AML-193 (cell line): ENCODE results near the gene PPARA.

Source experiments
- DNase-seq, 2 experiments: peaks; one replicate each; lab custom pipeline; 2025; lab: John Stamatoyannopoulos, UW

PPARA gene

GRCh38 chr22:46274381-46274780 lies 124.1 kb downstream of the PPARA start:
- no peak for DNase-seq

DNA sequence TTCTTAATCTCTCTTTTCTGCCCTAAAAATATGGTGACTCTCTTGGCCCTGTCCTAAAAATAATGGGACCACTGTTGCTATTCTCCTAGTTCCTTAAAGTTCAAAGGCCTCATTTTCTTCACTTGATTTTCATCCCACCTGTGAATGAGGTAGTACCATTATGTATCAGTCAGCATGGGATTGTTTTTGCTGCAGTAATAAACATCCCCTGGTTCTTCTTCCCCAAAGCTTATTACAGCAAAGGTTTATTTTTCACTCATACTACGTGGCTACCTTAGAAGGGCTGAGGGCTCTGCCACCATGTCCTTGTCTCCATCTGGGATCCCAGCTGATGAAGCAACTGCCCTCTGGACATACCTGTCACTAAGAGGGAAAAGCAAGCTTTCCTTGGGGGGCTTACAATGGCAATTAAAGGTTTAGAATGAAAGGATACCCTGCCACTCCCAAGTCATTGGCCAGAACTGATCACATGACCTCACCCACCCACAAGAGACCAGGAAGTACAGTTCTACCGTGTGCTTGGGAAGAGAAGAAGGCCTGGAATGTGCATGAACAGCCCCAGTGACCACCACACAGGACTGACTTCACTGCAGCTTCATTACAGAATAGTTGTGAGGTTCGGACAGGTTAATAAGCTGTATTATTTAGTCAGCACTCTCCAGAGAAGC lies 125.3 kb downstream of the PPARA start:
- no peak for DNase-seq

GRCh38 chr22:46276563-46276962 lies 126.2 kb downstream of the PPARA start:
- DNase-seq: no peak

DNA sequence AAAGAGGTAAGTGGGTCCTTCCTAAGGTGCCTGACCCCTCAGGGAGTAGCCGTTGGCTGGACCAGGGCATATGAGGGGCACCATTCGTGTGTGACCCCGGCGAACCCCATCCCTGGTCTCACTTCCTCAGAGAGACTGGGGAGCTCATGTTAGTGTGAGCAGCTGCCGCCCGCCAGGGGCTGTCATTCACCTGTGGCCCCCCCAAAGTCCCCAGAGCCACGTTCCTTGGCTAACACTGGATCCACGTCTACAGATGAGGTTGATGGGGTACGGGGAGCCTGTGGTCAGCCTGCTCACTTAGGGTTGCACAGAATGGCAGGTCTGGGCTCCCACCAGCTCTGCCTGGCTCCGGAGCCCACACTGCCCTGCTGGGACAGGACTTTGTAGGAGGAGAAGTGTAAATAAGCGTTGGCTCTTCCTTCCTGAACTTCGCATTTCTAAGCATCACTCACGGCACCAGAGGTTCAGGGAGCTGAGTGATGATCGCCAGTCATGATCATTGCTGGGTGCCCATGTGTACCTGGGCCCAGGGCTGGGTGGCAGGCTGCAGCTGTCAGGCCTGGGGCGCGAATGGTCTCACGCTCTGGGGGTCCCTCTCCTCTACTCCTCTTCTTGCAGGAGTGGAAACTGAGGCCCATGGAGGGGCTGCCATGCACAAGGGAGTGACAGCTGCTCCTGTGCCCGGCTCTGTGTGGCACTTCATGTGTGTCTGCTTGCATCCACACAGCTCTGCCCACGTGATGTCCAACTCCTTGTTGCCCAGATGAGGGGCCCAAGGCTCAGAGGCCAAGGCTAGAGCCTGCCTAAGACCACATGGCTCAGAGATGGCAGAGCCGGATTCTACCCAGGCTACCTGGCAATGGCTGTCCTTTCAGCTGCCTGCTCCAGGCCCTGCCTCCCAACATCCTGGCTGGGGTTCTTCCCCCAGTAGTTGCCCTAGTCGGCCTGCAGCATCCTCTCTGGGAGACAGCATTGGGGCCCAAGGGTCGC lies 128.6 kb downstream of the PPARA start:
- no peak for DNase-seq

DNA sequence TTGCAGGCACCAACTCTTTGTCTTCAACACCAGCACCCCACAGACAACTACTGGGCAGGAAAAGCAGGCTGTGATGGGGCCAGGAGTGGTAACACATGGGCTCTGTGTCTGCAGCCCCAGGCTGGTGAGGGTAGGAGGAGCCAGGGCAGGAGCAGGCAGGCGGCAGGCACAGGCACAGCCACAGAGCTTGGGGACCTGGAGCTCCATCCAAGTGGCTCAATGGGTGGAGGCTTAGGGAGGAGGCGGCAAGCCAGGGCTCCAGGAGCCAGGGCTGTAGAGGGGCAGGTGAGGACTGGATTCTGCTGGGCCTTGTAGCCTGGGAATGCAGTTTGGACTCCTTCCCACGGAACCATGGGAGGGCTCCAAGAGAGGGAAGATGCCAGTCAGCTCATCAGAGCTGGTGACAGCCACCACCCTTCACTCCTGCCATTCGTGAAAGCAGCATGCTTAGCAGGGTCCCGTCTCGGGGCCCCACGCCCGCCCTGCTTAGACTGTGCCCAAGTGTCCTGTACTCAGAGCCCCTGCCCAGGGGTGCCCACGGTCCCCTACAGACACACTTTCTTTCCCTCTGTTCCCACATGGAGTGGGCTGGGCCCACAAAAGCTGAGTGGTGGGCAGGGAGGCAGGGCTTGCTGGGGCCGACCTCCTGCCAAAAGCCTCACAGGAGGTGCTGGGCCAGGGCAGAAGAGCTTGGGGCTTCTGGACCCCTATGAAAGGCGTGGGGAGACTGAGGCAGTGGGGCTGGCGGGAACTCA lies 129.9 kb downstream of the PPARA start:
- no peak for DNase-seq

GRCh38 chr22:46280999-46281623 lies 130.8 kb downstream of the PPARA start:
- no peak for DNase-seq

DNA sequence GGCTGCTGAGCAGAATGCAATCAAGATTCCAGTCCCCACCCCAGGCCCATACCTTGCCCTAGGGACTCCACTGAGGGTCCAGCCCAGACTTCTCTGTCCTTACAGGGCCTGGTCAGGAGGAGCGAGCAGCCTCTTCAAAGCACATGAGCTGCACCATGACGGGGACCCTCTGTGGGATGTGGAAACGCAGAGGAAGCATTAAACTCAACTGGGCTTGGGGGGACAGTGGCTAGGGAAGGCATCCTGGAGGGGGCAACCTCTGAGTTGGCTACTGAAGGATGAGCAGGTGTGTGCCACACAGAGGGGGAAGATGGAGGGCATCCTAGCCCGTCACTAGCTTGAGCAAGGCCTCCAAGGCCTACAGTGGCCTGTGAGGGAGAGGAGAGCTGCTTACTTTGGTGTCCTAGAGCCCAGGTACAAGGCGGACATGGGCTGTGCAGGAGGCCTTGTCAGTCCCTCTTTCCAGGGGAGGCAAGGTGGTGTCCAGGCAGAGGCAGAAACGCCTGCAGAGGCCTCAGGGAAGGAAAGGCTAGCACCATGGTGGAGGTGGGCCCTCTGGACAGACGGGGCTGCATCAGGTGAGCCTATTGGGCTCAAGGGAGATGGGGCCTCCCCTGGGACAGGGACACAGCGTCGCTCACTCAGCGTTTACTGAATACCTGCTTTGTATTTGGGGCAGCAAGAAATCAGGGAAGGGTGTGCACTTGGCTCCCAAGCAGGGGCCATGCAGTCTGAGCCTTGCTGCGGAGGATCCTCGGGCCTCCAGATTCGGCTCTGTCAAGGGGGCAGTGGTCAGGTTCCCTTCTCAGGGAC lies 131.7 kb downstream of the PPARA start:
- no peak for DNase-seq

- no peak for DNase-seq
Observed at GRCh38 chr22:46286006-46286405, 135.7 kb downstream of the PPARA start.

- no peak for DNase-seq
Observed at GRCh38 chr22:46286941-46287872, 136.9 kb downstream of the PPARA start.

GRCh38 chr22:46287873-46288751 lies 137.8 kb downstream of the PPARA start:
- no peak for DNase-seq

- DNase-seq: no peak
Observed at GRCh38 chr22:46288846-46289243, 138.5 kb downstream of the PPARA start.

DNA sequence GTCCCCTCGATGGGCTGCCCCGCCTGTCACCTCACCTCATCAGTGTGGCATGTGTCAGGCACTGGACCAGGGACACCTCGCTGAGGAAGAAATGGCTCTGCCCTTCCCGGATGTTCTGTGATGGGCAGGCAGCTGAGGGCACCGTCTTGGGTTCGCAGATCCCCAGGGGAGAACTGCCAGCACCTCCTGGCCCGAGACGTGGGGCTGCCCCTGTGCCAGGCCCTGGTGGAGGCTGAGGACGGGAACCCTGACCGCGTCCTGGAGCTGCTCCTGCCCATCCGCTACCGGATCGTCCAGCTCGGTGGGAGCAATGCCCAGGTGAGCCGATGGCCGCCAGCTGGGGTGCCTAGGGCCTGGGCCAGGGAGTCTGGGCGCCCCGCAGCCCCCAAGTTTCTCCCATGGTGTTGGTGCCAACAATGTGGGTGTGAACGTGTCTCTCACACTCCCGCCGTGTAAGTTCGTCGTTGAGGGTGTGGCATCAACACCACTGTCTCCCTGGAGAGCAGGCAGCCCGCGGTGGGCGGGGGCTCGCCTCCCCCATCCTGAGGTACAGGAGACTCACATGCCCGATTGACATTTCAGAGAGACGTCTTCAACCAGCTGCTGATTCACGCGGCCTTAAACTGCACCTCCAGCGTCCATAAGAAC lies 139.0 kb downstream of the PPARA start:
- DNase-seq: no peak

- DNase-seq: no peak
Observed at GRCh38 chr22:46290121-46290842, 140.0 kb downstream of the PPARA start.

GRCh38 chr22:46290843-46291785 lies 140.8 kb downstream of the PPARA start:
- no peak for DNase-seq

DNA sequence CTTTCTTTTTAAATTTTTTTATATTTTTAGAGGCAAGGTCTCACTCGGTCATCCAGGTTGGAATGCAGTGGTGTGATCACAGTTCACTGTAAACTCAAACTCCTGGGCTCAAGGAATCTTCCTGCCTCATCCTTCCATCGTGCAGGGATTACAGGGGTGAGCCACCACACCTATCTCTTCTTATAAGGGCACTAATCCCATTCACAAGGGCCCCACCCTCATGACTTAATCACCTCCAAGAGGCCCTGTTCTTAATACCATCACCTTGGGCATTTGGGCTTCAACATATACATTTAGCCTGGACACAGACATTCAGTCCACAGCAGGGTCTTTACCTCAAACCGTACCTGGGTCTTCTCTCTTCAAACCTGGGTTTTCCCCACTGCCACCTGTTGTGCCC lies 141.8 kb downstream of the PPARA start:
- DNase-seq: no peak

GRCh38 chr22:46292732-46293131 lies 142.4 kb downstream of the PPARA start:
- DNase-seq: no peak
